Thoracic aorta (tissue), 2 donors: Measurements from ENCODE around the gene TCF3. TPM values are rescaled to one million over a fixed set of nuclear protein-coding genes. Genes with fewer than 3 reads are reported as not detected.

Experiments used
- ATAC-seq: fragments of 150-250 bp; one replicate; pipeline ENCODE4 v1.8.0; 2017; ENCODE audit warnings: low read depth; ENCODE audit not compliant: insufficient number of reproducible peaks, low FRiP score
- DNase-seq: peaks from one replicate; pipeline ENCODE4 v3.0.0-alpha.2; 2020; ENCODE audit warnings: low spot score
- H3K27ac ChIP-seq, 2 donors: fragments of 200-600 bp; sonication (generic); 1 replicate in 1 of 2; 2 replicates in 1 of 2; pipeline ENCODE4 v1.5.1; 2016; ENCODE audit warnings: mild to moderate bottlenecking in 2 of 2, moderate library complexity in 2 of 2
- H3K27me3 ChIP-seq: fragments of 200-600 bp; sonication (generic); replicated peaks from 2 replicates; pipeline ENCODE4 v1.6.0; 2016; ENCODE audit warnings: mild to moderate bottlenecking; ENCODE audit not compliant: insufficient read depth
- H3K36me3 ChIP-seq: fragments of 200-600 bp; sonication (generic); one replicate; pipeline ENCODE4 v1.5.1; 2016
- H3K4me1 ChIP-seq, 2 donors: fragments of 200-600 bp; sonication (generic); 1 replicate in 1 of 2; 2 replicates in 1 of 2; pipeline versions ENCODE4 v1.5.1 to v1.6.0; 2016; ENCODE audit warnings: low read depth in 2 of 2, mild to moderate bottlenecking in 1 of 2; ENCODE audit not compliant: control insufficient read depth in 1 of 2
- H3K4me3 ChIP-seq: fragments of 200-600 bp; sonication (generic); 2 replicates; pipeline ENCODE4 v1.5.1; 2016; ENCODE audit warnings: mild to moderate bottlenecking
- H3K9me3 ChIP-seq: fragments of 200-600 bp; sonication (generic); 2 replicates; pipeline ENCODE4 v1.5.1; 2016
- CTCF ChIP-seq: fragments of 200-600 bp; sonication (generic); IDR thresholded peaks from one replicate; pipeline ENCODE4 v1.5.1; 2019; ENCODE audit warnings: antibody characterized with exemption
- total RNA-seq, 2 donors: library from RNA; depleted of rRNA; stranded (reverse); fragments of >200 nt; gene quantifications; one replicate each; pipeline versions ENCODE4 v1.1.0 to v1.2.3, GENCODE V29; 2016

Gene TCF3
- total RNA-seq, 2 donors from 2014 or later, result 46.0 to 52.5 TPM

- Histone ChIP-seq H3K36me3 (peaks cover 2% of the 10 kb centered on the region), H3K27ac (no peak overlapping the region), H3K27me3 (no peaks in the 10 kb centered on the region), H3K9me3 (no peaks in the 10 kb centered on the region), H3K4me1 (no peaks in the 10 kb centered on the region), H3K4me3 (no peak overlapping the region)
- ATAC-seq (no peak), DNase-seq (no peak)
- no peak for TF ChIP-seq CTCF
Observed at GRCh38 chr19:1632462-1633268, 19.8 kb downstream of the TCF3 start.

GRCh38 chr19:1631557-1632100, 20.8 kb downstream of the TCF3 start:
- DNase-seq (no peak), ATAC-seq (no peak)
- Histone ChIP-seq H3K27me3 (no peaks in the 10 kb centered on the region), H3K36me3 (no peaks in the 10 kb centered on the region), H3K27ac (no peak overlapping the region), H3K9me3 (no peaks in the 10 kb centered on the region), H3K4me1 (no peaks in the 10 kb centered on the region), H3K4me3 (no peak overlapping the region)
- no peak for TF ChIP-seq CTCF

- H3K4me1 ChIP-seq, result no peaks in the 10 kb centered on the region
- DNase-seq, result no peak
- H3K9me3 ChIP-seq, result no peaks in the 10 kb centered on the region
- no peak overlapping the region for H3K4me3 ChIP-seq
- H3K36me3 ChIP-seq, result no peaks in the 10 kb centered on the region
- H3K27me3 ChIP-seq, result no peaks in the 10 kb centered on the region
- no peak for ATAC-seq
- TF ChIP-seq CTCF, result no peak
- H3K27ac ChIP-seq, result no peak overlapping the region
Observed at GRCh38 chr19:1630811-1631210, 21.6 kb downstream of the TCF3 start.

DNA sequence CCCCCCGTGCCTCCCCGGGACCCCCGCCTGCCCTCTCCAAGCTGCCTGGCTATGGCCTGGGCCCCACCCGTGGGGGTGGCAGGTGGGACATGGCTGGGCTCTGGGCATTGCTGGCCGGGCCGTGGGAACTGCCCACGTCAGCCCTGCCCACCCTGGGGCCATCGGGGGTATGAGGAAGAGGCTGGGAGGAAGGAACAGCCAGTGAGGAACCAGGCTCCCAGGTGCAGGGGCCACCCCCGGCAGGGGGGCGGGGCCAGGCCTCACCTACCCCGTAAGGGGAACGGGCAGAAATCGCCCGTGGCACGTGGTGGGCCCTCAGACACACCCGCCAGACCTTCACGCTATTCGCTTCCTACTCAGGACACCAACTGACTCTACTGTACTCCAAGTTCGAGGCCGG, 22.4 kb downstream of the TCF3 start:
- ATAC-seq (no peak), DNase-seq (no peak)
- Histone ChIP-seq H3K4me3 (no peak overlapping the region), H3K27ac (no peak overlapping the region), H3K36me3 (no peaks in the 10 kb centered on the region), H3K4me1 (no peaks in the 10 kb centered on the region), H3K9me3 (no peaks in the 10 kb centered on the region), H3K27me3 (no peaks in the 10 kb centered on the region)
- no peak for TF ChIP-seq CTCF

DNA sequence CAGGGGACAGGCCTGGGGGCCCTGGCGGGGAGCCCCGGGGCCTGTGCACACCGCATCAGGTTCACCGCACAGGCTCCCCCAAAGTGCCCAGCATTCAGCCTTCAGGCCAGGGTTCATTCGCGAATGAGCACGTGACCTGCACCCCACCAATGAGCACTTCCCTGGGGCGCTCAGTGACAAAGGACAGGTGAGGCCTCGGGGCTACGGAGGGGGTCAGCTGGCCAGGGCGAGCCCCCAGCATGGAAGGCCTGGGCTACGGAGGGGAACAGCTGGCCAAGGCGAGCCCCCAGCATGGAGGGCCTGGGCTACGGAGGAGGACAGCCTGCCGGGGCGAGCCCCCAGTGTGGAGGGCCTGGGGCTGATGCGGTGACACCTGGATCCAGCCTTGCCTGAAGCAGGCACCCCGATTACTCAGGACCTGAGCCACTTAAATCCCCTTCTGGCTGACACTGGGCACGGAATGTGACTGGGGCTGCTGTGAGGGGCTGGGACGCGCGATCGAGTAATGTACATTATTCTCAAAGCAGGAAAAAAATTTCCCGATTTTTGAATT, 23.1 kb downstream of the TCF3 start:
- ATAC-seq (no peak), DNase-seq (no peak)
- Histone ChIP-seq H3K27me3 (no peaks in the 10 kb centered on the region), H3K27ac (no peak overlapping the region), H3K4me3 (no peak overlapping the region), H3K9me3 (no peaks in the 10 kb centered on the region), H3K4me1 (no peaks in the 10 kb centered on the region), H3K36me3 (no peaks in the 10 kb centered on the region)
- no peak for TF ChIP-seq CTCF
